GM12865 (cell line): Measurements from ENCODE around the gene COL12A1.

Experiments used
- DNase-seq: peaks from one replicate; pipeline ENCODE4 v3.0.0; 2010; ENCODE audit warnings: low read depth
- H3K4me3 ChIP-seq: 2 replicates; pipeline ENCODE4 v1.5.1; 2011; ENCODE audit warnings: mild to moderate bottlenecking, low read depth, low read length, control low read depth
- CTCF ChIP-seq: IDR thresholded peaks from 2 replicates; pipeline ENCODE4 v1.5.1; 2011; ENCODE audit warnings: low read length, control low read depth, low read depth, inconsistent platforms; ENCODE audit not compliant: insufficient read depth; ENCODE audit errors: missing control alignments

COL12A1 gene

GRCh38 chr6:75205776-75206575 is at the start of gene COL12A1:
COL12A1 (minus strand) TSS chr6:75206053; CDS start chr6:75202792, 3,261 bp downstream.
- no peak within 1 kb of the TSS for H3K4me3 ChIP-seq
- TF ChIP-seq CTCF = no peak
- DNase-seq = no peak

- DNase-seq = no peak
- TF ChIP-seq CTCF = no peak
- no peak overlapping the region for H3K4me3 ChIP-seq
Observed at GRCh38 chr6:75250552-75250951, 44.7 kb upstream of the COL12A1 start.

GRCh38 chr6:75249837-75250236 is 44.0 kb upstream of the COL12A1 start:
- no peak for DNase-seq
- no peak overlapping the region for H3K4me3 ChIP-seq
- no peak for TF ChIP-seq CTCF

GRCh38 chr6:75246386-75246785 is 40.5 kb upstream of the COL12A1 start:
- no peak for TF ChIP-seq CTCF

GRCh38 chr6:75244063-75244584 is 38.3 kb upstream of the COL12A1 start:
- no peak for DNase-seq
- no peak for TF ChIP-seq CTCF
- H3K4me3 ChIP-seq = peak overlapping the region; percentile 78

More at GRCh38 chr6:75246386-75246785, 40.5 kb upstream of the COL12A1 start:
- H3K4me3 ChIP-seq = no peak overlapping the region
- no peak for DNase-seq

GRCh38 chr6:75243333-75244062 is 37.6 kb upstream of the COL12A1 start, which contains the start of gene COX7A2:
COX7A2 (minus strand) TSS chr6:75243801; CDS start chr6:75243734, 67 bp downstream.
- TF ChIP-seq CTCF = no peak
- H3K4me3 ChIP-seq = peak within 1 kb of the TSS; percentile 78
- DNase-seq = peak; percentile 98
